GM12864 (cell line): Measurements from ENCODE around the gene PDE4A.

Source experiments
- DNase-seq: peaks from one replicate; pipeline ENCODE4 v3.0.0-alpha.2; 2011; ENCODE audit warnings: low read depth
- H3K4me3 ChIP-seq: 2 replicates; pipeline ENCODE4 v1.5.1; 2011; ENCODE audit warnings: mild to moderate bottlenecking, low read depth, low read length, control low read depth
- TF ChIP-seq, protein P1 (sequence below): IDR thresholded peaks from 2 replicates; pipeline ENCODE4 v1.5.1; 2011; ENCODE audit warnings: low read depth, mild to moderate bottlenecking, moderate library complexity, low read length, control low read depth, inconsistent platforms; ENCODE audit errors: missing control alignments

PDE4A gene

DNA sequence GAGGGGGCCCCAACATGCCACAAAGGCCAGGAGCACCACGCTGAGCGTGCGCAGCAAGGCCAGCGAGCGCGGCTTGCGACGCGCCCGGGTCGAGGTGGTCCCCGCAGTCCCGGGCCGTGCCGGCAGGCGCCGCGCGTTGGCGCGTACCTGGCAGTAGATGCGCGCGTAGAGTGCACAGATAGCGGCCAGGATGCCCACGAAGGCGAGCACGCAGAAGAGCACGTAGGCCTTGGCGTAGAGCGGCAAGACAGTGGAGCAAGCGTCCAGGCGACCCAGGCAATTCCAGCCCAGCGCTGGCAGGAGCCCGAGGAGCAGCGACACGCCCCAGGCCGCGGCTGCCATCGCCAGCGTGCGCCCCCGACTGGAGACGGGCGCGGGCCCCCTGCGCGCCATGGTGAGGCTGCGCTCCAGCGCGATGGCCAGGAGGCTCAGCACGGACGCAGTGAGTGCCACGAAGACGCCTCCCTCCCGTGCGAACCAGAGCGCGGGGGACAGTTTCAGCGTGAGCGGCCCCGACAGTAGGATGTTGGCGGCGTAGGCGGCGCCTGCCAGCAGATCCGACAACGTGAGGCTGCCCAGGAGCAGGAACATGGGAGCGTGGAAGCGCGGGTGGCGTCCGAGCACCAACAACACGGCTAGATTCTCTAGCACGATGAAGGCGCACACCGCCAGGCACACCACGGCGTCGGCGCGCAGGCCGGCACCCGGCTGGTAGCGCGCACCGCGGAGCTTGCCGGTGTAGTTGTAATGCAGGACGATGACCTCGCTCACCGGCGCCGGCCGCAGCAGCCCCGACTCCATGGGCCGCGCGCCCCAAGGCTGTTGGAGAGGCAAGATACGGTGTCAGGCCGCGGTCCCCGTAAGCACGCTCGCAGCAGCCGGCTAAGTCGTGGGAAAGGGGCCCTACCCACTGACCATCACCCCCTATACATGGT lies 94.1 kb downstream of the PDE4A start:
- no peak overlapping the region for H3K4me3 ChIP-seq
- DNase-seq = no peak
- TF ChIP-seq, protein P1, sequence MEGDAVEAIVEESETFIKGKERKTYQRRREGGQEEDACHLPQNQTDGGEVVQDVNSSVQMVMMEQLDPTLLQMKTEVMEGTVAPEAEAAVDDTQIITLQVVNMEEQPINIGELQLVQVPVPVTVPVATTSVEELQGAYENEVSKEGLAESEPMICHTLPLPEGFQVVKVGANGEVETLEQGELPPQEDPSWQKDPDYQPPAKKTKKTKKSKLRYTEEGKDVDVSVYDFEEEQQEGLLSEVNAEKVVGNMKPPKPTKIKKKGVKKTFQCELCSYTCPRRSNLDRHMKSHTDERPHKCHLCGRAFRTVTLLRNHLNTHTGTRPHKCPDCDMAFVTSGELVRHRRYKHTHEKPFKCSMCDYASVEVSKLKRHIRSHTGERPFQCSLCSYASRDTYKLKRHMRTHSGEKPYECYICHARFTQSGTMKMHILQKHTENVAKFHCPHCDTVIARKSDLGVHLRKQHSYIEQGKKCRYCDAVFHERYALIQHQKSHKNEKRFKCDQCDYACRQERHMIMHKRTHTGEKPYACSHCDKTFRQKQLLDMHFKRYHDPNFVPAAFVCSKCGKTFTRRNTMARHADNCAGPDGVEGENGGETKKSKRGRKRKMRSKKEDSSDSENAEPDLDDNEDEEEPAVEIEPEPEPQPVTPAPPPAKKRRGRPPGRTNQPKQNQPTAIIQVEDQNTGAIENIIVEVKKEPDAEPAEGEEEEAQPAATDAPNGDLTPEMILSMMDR = no peak

DNA sequence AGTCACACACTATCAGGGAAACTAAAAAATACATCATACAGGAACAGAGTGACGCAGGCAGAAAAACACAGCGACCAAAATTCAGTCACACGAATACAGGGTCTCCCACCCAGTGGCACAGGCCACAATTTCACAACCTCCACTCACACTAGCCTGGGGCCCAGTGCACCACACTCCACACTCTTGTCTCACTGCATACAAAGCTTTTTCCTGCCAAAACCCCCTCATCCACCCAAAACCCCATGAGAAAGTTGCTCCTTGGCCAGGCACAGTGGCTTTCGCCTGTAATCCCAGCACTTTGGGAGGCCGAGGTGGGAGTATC lies 95.7 kb downstream of the PDE4A start:
- TF ChIP-seq, protein P1 = no peak
- no peak for DNase-seq
- no peak overlapping the region for H3K4me3 ChIP-seq

DNA sequence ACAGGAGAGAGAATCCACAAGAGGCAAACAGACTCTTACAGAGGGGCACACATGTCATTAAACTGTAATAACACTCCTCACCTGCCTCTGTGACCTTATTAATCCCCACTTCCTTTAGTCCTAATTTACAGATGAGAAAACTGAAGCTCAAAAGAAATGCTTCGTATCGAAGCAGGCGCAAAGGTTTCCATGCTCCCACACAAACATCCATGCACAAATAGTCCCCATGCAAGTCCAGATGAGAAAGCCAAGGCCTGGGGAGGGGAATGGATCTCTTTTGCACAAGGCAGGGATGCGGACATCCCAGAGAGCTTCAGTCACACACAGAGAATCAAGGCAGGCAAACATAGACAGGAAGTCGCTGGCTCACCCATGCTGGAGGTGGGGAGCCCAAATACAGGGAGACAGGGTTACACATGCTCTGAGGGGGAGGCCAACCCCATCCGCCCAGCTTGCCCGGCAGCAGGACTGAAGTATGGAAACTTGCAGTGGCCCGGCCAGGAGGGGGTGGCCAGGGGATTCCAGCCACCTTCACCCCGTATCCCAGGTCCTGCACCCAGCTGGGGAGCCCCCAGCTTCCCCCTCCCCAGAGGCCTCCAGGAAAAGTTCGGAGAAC lies 96.4 kb downstream of the PDE4A start:
- H3K4me3 ChIP-seq = no peak overlapping the region
- no peak for DNase-seq
- TF ChIP-seq, protein P1 = no peak

DNA sequence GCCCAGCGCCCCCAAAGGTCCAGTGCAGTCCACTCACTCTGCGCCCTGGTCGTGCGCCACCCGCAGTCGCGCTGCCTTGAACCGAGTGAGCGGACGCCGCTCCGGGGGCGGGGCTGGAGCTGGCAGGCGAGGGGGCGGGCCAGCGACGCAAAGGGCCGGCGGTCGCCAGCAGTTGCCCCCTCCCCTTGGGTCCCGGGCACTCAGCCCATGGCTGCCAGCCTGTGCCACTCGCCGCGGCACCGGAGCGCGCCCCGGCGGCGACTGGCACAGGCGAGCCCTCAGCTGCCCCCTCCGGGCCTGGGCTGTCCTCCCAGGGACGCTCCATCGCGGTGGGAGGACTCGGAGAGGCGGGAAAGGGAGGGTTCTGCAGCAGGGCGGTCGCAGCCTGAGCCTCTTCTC lies 97.0 kb downstream of the PDE4A start, which contains the start of gene S1PR5:
Gene S1PR5, minus strand, starts transcription at position 87 of the 399 bp plus-strand sequence. CDS start 2,436 bp downstream, outside the sequence.
- DNase-seq = no peak
- no peak within 1 kb of the TSS for H3K4me3 ChIP-seq
- TF ChIP-seq, protein P1 = no peak

DNA sequence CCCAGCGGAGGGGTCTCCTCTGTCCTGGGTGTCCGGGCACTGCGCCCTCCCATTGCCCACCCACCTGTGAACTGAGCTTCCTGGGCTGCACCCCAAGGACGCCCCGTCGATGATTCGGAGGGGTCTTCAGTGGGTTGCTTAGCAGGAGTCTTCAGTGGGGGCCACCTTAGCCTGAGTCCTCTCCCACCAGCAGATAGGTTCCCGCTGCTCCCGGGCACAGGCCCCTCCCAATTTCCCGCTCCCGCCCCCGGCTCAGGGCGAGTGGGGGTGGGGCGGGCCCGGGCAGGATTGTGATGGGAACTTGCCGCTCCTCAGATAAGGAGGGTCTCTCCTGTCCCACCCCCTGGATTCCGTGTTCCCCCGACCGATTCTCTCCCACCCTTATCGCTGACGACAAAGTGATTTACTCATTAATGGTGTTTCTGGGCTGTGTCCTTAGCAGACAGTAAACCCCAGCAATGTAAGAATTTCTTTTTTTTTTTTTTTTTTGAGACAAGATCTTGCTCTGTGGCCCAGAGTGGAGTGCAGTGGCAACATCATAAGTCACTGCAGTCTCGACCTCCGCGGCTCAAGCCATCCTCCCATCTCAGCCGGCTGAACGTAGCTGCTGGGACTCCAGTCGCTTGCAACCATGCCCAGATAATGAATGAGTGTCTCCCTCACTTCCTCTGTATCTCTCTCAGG lies 97.6 kb downstream of the PDE4A start:
- H3K4me3 ChIP-seq = no peak overlapping the region
- DNase-seq = no peak

More for the DNA sequence above, 97.6 kb downstream of the PDE4A start:
- TF ChIP-seq, protein P1 = no peak
